ENCODE measurements around the gene OR1L8. TPM values are rescaled to one million over a fixed set of nuclear protein-coding genes. Genes with fewer than 3 reads are reported as not detected.
"Not testable (repeated sequence)": the region's sequence is repeated elsewhere in the genome, so short reads cannot be mapped to it uniquely, and the experiment has no call there.

The OR1L8 gene
- total and polyA plus RNA-seq, 2 donors from 2014 or later: not detected

- FAIRE-seq: no peak
- intact Hi-C loops (cut with DNase I): no loop called here
- no peak for TF ChIP-seq CTCF (IDR thresholded peaks at IDR 0.05; ENCODE audit: borderline replicate concordance, extremely low read depth, insufficient read depth)
These were observed 30.4 kb downstream of the OR1L8 start, which contains the start of gene OR1N2 for GRCh38 chr9:122552812-122553211. TSS of gene OR1N2 (plus strand) at chr9:122553112. CDS start at chr9:122553212, 100 bp downstream.

DNA sequence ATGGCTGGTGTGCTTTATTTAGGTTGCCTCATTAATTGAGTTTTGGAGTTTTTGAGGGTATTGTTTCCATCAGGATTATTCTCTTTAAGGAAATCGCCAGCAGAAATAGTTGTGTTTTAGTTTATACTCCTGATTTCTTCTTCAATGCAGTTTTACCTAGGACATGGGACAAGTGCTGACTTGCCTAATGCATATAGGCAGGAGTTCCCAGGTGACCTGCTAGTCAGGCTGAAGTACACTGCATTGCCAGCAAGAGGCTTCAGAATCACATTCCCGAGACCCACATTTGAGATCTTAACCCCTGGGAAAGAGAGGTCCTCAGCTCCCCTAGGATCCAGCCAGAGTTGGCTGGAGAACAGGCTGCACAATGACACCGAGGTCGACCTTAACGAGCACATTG, 31.8 kb downstream of the OR1L8 start:
- FAIRE-seq: no peak
- no peak for TF ChIP-seq CTCF (IDR thresholded peaks at IDR 0.05; ENCODE audit: borderline replicate concordance, extremely low read depth, insufficient read depth)
- no peak overlapping the region for H3K9ac ChIP-seq (ENCODE audit: low read length in 3 of 3)
- H3K36me3 ChIP-seq (ENCODE audit: control insufficient read depth in 2 of 3, insufficient read depth in 3 of 3, low read length in 3 of 3): no peaks in the 10 kb centered on the region
- intact Hi-C loops (cut with DNase I): no loop called here
- H3K4me3 ChIP-seq (ENCODE audit: low read length in 3 of 3): no peak overlapping the region
- H3K27ac ChIP-seq (ENCODE audit: low read depth in 2 of 2, low read length in 2 of 2): no peak overlapping the region
- H3K27me3 ChIP-seq (ENCODE audit: control insufficient read depth, insufficient read depth, low read length): no peaks in the 10 kb centered on the region
- no peaks in the 10 kb centered on the region for H3K4me1 ChIP-seq (ENCODE audit: control insufficient read depth in 2 of 3, insufficient read depth in 2 of 3, low read depth in 1 of 3, low read length in 3 of 3)
- DNase-seq: no peak
- H3K9me3 ChIP-seq (ENCODE audit: control insufficient read depth in 2 of 3, insufficient read depth in 1 of 3, low read length in 3 of 3): peaks cover 0 to 9% (median 0%) of the 10 kb centered on the region in 3 donors

More at GRCh38 chr9:122552812-122553211, 30.4 kb downstream of the OR1L8 start, which contains the start of gene OR1N2:
- Histone ChIP-seq H3K36me3 (ENCODE audit: control insufficient read depth in 2 of 3, insufficient read depth in 3 of 3, low read length in 3 of 3) (no peaks in the 10 kb centered on the region), H3K4me3 (ENCODE audit: low read length in 3 of 3) (no peak within 1 kb of the TSS), H3K9me3 (ENCODE audit: control insufficient read depth in 2 of 3, insufficient read depth in 1 of 3, low read length in 3 of 3) (peaks cover 0 to 9% (median 0%) of the 10 kb centered on the region in 3 donors), H3K9ac (ENCODE audit: low read length in 3 of 3) (no peak within 1 kb of the TSS), H3K4me1 (ENCODE audit: control insufficient read depth in 2 of 3, insufficient read depth in 2 of 3, low read depth in 1 of 3, low read length in 3 of 3) (no peaks in the 10 kb centered on the region), H3K27me3 (ENCODE audit: control insufficient read depth, insufficient read depth, low read length) (no peaks in the 10 kb centered on the region), H3K27ac (ENCODE audit: low read depth in 2 of 2, low read length in 2 of 2) (no peak within 1 kb of the TSS)
- DNase-seq: no peak

DNA sequence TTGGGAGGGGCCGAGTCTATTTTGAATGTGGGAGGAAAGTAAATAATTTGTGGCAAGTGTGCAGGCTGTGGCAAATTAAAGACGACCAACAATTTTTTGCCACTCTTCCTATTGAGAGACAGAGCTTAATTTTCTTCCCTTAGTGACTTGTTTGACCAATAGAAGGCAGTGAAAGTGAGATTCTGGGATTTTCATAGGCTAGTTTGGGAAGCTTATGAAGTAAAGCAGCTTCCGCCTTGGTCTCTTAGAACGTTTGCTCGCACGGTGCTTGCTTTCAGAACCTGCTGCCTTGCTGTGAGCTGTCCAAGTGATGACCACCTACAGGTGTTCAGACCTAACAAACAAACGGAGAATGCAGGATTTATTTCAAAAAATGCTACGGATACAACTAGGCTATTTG, 37.0 kb downstream of the OR1L8 start:
- H3K4me1 ChIP-seq (ENCODE audit: control insufficient read depth in 2 of 3, insufficient read depth in 2 of 3, low read depth in 1 of 3, low read length in 3 of 3): no peaks in the 10 kb centered on the region
- TF ChIP-seq CTCF (IDR thresholded peaks at IDR 0.05; ENCODE audit: borderline replicate concordance, extremely low read depth, insufficient read depth): no peak
- DNase-seq (no peak), FAIRE-seq (no peak)
- no peak overlapping the region for H3K27ac ChIP-seq (ENCODE audit: low read depth in 2 of 2, low read length in 2 of 2)
- no peak overlapping the region for H3K4me3 ChIP-seq (ENCODE audit: low read length in 3 of 3)
- intact Hi-C loops (cut with DNase I): no loop called here
- H3K9ac ChIP-seq (ENCODE audit: low read length in 3 of 3): no peak overlapping the region
- no peaks in the 10 kb centered on the region for H3K36me3 ChIP-seq (ENCODE audit: control insufficient read depth in 2 of 3, insufficient read depth in 3 of 3, low read length in 3 of 3)
- no peaks in the 10 kb centered on the region for H3K27me3 ChIP-seq (ENCODE audit: control insufficient read depth, insufficient read depth, low read length)
- peaks cover 0 to 9% (median 0%) of the 10 kb centered on the region in 3 donors for H3K9me3 ChIP-seq (ENCODE audit: control insufficient read depth in 2 of 3, insufficient read depth in 1 of 3, low read length in 3 of 3)

GRCh38 chr9:122538757-122539156, 44.4 kb downstream of the OR1L8 start:
- intact Hi-C loops (cut with DNase I): no loop called here
- no peak overlapping the region for H3K4me3 ChIP-seq (ENCODE audit: low read length in 3 of 3)

DNA sequence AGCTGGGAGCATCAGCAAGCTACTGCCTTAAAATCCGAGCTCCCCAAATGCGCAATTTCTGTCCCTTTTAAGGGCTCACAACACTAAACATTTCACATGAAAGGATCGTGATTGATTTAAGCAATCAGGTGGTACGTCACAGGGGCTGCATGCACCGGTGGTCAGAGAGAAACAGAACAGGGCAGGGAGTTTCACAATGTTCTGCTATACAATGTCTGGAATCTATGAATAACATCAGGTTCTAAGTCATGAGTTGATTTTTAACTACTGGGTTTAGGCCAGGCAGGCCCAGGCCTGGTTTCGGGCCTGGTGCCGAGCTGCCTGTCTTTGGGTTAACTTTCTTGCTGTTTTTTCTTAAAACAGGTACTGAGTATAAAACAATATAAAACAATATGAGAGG, 46.1 kb downstream of the OR1L8 start:
- H3K27ac ChIP-seq (ENCODE audit: low read depth in 2 of 2, low read length in 2 of 2); H3K4me3 ChIP-seq (ENCODE audit: low read length in 3 of 3); FAIRE-seq; H3K9me3 ChIP-seq (ENCODE audit: control insufficient read depth in 2 of 3, insufficient read depth in 1 of 3, low read length in 3 of 3); intact Hi-C loops (cut with DNase I); H3K27me3 ChIP-seq (ENCODE audit: control insufficient read depth, insufficient read depth, low read length); H3K36me3 ChIP-seq (ENCODE audit: control insufficient read depth in 2 of 3, insufficient read depth in 3 of 3, low read length in 3 of 3); H3K9ac ChIP-seq (ENCODE audit: low read length in 3 of 3); DNase-seq; H3K4me1 ChIP-seq (ENCODE audit: control insufficient read depth in 2 of 3, insufficient read depth in 2 of 3, low read depth in 1 of 3, low read length in 3 of 3): not testable (repeated sequence)

More at GRCh38 chr9:122538757-122539156, 44.4 kb downstream of the OR1L8 start:
- Histone ChIP-seq H3K4me1 (ENCODE audit: control insufficient read depth in 2 of 3, insufficient read depth in 2 of 3, low read depth in 1 of 3, low read length in 3 of 3) (no peaks in the 10 kb centered on the region), H3K27me3 (ENCODE audit: control insufficient read depth, insufficient read depth, low read length) (no peaks in the 10 kb centered on the region), H3K36me3 (ENCODE audit: control insufficient read depth in 2 of 3, insufficient read depth in 3 of 3, low read length in 3 of 3) (no peaks in the 10 kb centered on the region), H3K9me3 (ENCODE audit: control insufficient read depth in 2 of 3, insufficient read depth in 1 of 3, low read length in 3 of 3) (no peaks in the 10 kb centered on the region), H3K27ac (ENCODE audit: low read depth in 2 of 2, low read length in 2 of 2) (no peak overlapping the region), H3K9ac (ENCODE audit: low read length in 3 of 3) (no peak overlapping the region)
- DNase-seq: no peak
- TF ChIP-seq CTCF (IDR thresholded peaks at IDR 0.05; ENCODE audit: borderline replicate concordance, extremely low read depth, insufficient read depth): no peak
- no peak for FAIRE-seq

Data from kidney (tissue), 14 donors.